Mesenteric fat pad (tissue), 1 donor: ENCODE data around the gene PARD6B. TPM values are rescaled to one million over a fixed set of nuclear protein-coding genes. Genes with fewer than 3 reads are reported as not detected.
"Not testable (repeated sequence)": the region's sequence is repeated elsewhere in the genome, so short reads cannot be mapped to it uniquely, and the experiment has no call there.

ENCODE experiments used
- DNase-seq: peaks from one replicate; pipeline ENCODE4 v3.0.0-alpha.2; 2020; ENCODE audit warnings: low spot score
- total RNA-seq: library from RNA; stranded (reverse); fragmentation: NEBNext Ultra II Directional; extraction: Animal tissue kit (Norgen Biotek cat#: 25700); gene quantifications from one replicate; pipeline ENCODE4 v1.2.1, GENCODE V29; 2021
- donor health status: DM: yes; HTN: yes; CAD: no.

Gene PARD6B
- total RNA-seq, 1 donor from 2014 or later = 2.0 TPM

GRCh38 chr20:50745634-50746137 lies 14.3 kb downstream of the PARD6B start:
- DNase-seq = no peak

DNA sequence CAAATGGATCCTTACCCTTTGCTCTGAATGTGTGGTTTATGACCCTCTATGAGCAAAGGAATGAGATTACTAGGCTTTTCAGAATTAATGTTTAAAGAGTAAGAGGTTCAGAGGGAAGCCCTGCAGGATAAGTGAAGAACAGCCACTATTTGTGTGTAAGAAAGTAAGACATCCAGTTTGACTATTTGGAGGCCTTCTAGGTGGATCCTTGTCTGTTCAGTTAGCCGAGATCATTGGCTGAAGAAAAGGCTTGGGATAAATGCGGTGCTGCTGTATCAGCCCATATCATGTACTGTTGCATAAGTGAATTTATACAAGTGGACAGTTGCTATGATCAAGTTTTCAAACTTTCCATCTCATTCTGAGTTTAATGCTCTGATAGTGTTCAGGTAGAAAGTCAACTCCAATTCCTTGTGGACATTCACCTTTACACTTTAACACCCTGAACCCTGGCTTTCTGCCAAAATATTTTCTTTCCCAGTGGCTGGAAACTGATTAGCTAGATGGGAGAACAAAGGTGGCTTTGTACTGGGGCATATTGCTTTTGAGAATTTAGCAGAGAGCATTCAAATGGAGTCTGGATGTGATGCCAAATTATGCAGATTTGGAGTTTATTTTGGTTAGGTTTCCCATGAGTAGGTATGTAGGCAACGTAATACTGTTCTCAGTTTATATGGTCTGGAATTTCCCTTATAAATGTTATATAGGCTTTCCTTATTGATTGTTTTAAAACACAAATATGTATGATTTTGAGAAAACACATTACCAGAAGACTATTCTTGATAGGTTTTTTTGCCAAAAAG lies 15.0 kb downstream of the PARD6B start:
- no peak for DNase-seq

DNA sequence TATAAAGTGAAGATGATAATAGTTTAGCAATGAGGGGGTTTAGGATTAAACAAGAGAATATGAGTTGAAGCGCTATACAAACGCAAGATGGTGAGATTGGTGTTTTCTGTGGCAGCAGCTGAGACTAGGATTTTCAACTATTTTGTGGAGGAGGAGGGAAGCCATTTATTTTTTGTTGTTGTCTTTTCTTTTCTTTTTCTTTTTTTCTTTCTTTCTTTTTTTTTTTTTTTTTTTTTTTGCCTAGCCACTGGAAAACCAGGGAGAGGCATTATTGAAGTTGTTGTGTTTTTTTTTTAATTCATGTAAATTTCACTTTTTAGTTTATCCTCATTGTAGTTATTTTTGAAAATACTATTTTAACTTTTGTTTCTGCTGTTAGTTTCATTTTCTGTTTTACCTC lies 15.9 kb downstream of the PARD6B start:
- no peak for DNase-seq

GRCh38 chr20:50750145-50750671 lies 18.8 kb downstream of the PARD6B start:
- DNase-seq = no peak

DNA sequence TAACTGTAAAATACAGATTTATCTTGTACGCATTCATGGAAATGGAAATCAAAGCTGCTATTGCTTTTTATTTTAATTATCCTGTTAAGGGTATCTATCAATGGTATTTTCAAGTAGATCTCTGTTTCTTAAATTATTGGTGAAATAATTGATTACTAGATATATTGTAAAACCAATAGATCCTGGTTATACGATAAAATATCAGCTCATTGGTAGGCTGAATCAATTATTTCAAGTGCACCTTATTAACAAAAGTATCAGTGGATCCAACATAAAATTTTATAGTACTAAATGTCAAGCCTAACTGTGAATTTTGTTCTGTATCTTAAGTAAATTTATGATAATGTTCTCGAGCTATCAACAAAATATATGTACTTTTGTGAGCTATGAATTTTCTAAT lies 21.8 kb downstream of the PARD6B start:
- no peak for DNase-seq

GRCh38 chr20:50754420-50754819 lies 23.0 kb downstream of the PARD6B start:
- no peak for DNase-seq

DNA sequence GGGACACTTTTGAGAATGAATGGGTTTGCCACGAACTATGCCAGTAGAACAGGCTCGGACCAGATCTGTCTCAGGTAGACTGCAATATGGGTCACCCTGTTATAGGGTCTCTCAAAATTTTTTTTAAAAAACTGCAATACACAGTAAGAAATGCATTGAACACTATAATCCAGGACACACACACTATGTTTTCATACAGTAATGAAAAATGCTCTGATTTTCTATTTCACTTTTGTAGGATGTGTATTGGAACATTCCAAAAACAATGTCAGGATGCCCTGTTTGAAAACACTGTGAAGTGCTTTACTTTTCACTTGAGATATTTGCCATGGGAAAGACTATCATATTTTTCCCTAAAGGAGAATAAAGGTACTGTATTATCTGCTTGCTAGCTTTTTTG lies 25.1 kb downstream of the PARD6B start:
- DNase-seq = no peak

DNA sequence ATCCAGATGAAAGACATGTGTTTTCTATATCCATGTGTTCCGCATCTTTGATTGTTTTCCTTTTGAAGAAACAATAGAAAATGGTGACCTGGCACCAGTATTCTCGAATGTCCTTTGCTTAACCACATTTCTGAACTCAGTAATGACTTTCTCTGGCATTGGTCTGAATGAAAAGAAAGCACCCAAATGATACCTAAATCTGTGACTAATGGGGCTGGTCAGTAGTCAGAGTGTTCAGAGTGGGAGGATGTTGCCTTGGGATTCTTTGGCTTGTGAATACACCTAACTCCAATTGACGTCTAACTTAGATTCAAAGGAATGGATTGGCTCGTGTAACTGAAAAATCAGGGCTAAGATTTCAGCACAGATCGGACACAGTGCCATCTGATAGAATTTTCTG lies 27.1 kb downstream of the PARD6B start:
- DNase-seq = no peak

DNA sequence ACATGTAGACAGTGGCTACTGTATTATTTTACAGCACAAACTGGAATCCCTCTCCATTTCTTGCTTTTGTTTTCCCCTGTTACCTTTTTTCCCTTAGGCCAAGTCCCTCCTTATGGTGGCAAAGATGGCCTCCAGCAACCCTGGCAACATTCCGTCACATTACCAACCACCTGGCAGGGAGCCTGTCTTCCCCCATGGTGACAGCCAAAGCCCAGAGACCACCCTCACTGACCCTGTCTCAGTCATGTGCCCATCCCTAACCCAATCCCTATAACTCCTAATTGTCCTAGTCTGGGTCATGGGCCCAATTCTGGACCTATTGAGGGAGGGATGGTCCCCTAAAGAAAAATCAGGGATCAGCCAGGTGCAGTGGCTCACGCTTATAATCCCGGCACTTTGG lies 27.6 kb downstream of the PARD6B start:
- peak; percentile 51 for DNase-seq

GRCh38 chr20:50759678-50760077 lies 28.3 kb downstream of the PARD6B start:
- peak; percentile 55 for DNase-seq

- no peak for DNase-seq
Observed at GRCh38 chr20:50762045-50762422, 30.7 kb downstream of the PARD6B start.

DNA sequence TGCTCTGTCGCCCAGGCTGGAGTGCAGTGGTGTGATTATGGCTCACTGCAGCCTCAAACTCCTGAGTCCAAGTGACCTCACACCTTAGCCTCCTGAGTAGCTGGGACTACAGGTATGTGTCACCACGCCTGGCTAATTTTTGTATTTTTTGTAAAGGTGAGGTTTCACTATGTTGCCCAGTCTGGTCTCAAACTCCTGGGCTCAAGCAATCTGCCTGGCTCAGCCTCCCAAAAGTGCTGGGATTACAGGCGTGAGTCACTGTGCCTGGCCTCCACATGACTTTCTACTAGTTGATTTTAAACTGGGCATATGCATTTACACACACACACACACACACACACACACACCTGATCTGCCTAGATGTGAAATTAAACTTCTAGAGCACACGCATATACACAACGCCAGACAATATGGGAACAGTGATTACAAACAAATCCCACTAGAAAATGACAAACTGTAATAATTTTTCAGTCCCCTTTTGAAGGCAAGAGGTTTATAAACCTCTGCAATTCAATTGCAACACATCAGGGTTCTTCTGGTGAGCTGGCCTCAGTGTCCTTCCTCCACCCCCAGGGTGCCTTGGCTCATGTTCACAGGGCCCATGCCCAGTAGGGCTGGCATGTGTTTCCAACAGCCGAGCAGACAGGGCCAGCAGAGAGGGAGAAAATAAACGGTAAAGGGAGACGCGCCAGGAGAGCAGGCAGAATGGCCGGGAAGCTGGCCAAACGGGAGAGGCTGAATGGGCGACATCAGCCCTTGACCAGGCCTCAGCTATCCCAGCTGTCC lies 31.2 kb downstream of the PARD6B start:
- peak; percentile 81 for DNase-seq

- DNase-seq = peak; percentile 59
Observed at GRCh38 chr20:50763550-50764458, 32.4 kb downstream of the PARD6B start.

DNA sequence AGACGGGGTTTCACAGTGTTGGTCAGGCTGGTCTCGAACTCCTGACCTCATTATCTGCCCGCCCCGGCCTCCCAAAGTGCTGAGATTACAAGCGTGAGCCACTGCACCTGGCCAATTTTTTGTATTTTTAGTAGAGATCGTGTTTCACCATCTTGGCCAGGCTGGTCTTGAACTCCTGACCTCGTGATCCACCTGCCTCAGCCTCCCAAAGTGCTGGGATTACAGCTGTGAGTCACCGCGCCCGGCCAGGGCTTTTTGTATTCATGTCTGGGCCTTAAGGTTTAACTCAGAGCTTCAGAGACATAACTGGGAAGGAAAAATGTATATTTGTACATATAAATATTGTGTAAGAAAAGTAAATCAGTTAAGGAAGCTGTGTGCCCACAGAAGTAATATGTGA lies 33.9 kb downstream of the PARD6B start:
- not testable (repeated sequence) for DNase-seq

DNA sequence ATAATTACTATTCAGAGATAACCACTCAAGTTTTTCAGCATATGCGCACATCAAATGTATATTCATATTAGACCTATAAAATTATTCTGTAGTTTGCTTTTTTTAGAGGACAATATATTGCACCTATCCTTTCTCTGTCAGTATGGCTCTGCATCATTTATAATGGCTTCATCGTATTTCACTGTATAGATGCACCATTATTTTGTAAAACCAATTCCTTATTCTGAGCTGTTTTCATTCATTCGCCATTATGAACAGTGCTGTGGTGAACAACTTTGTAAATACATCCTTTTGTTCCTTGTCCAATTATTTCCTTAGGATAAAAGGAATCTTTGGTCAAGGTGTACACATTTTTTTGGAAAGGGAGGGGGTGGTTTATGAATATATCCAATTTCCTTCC lies 34.3 kb downstream of the PARD6B start:
- no peak for DNase-seq

GRCh38 chr20:50766955-50767809 lies 35.8 kb downstream of the PARD6B start:
- peak; percentile 6 for DNase-seq

- peak; percentile 9 for DNase-seq
Observed at GRCh38 chr20:50768991-50769390, 37.6 kb downstream of the PARD6B start.

DNA sequence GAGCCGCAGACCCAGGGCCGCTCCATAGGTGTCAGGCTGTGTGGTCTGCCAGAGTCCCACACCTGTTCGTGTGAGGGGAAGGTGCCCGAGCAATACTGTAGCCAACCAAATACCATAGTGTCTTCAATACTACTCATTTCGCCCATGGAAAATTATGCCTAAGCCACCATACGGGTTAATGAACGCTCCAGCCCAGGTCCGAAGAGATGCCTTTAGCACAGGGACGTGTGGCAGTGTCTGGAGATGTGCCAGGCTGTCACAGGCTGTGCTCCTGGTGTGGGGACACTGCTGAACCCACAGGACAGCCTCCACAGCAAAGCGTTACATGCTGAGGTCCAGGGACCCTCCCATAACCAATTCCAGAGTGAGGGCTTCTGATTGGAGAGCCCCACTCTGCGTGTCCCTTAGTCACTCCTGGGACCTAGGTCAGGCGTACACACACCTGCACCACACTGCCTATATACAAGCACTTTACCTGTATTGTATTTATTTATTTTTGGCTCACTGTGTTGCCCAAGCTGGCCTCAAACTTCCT lies 38.2 kb downstream of the PARD6B start:
- peak; percentile 76 for DNase-seq

DNA sequence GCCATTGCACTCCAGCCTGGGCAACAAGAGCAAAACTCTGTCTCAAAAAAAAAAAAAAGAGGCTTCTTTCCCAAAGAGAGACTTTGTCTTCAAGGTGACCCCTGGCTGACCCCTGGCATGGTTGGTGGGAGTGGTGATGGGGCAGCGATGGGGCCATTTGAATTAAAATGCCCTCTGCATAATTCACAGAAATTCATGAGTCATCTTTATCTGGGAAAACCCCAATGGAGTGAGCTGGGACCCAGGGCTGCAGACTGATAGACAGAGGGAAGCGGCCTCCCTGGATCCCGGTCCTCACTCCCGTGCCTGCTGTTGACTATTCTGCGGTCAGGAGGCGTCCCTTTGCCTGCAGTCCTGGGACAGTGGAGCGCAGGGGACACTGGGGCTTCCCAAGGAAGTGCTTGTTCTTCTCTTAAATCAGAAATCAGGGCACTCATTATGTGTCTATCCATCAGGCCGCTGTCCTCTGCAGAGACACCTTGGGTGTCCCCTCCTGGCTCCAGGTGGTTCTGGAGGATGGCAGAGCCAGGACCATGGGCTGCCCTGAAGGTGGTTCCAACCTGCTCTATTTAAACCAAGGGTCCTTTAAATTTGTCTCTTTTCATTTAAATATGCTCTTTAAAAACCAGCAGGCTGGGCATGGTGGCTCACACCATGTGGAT lies 40.2 kb downstream of the PARD6B start:
- DNase-seq = peak; percentile 57
